CD4-positive, alpha-beta T cell (primary cell): ENCODE data around the gene FAM229A. TPM values are rescaled to one million over a fixed set of nuclear protein-coding genes. Genes with fewer than 3 reads are reported as not detected.

Source experiments
- ATAC-seq: fragments of 200-7000 bp; cut with Tn5 transposase; one replicate; pipeline ENCODE4 v1.10.0; 2022; ENCODE audit warnings: mild to moderate bottlenecking; ENCODE audit not compliant: poor library complexity
- CTCF ChIA-PET: fragments of 350-600 bp; sonication (Branson Sonifier 250); formaldehyde crosslinking; loops from one replicate; lab custom pipeline; 2021; ENCODE audit warnings: antibody characterized with exemption, inconsistent platforms; lab: Charles Lee
- POLR2A ChIA-PET: fragments of 350-600 bp; sonication (Branson Sonifier 250); formaldehyde crosslinking; loops from one replicate; lab custom pipeline; 2021; ENCODE audit warnings: antibody characterized with exemption, inconsistent platforms; lab: Charles Lee
- DNase-seq, 14 experiments: peaks; one replicate each; pipeline ENCODE4 v3.0.0-alpha.2; 2013 to 2020; ENCODE audit warnings: mixed read lengths in 2 of 14
- H3K27ac ChIP-seq, 2 donors: one replicate each; pipeline versions ENCODE4 v1.5.1 to v1.7.0; 2013; ENCODE audit warnings: low read length in 2 of 2, low read depth in 1 of 2, mild to moderate bottlenecking in 1 of 2
- H3K27me3 ChIP-seq, 2 experiments: 1 replicate in 1 of 2; 2 replicates in 1 of 2; pipeline versions ENCODE4 v1.6.1 to v1.7.0; 2013; ENCODE audit warnings: low read length in 2 of 2, control low read depth in 1 of 2, mild to moderate bottlenecking in 1 of 2, moderate library complexity in 1 of 2; ENCODE audit not compliant: insufficient read depth in 2 of 2, control insufficient read depth in 1 of 2
- H3K36me3 ChIP-seq: one replicate; pipeline ENCODE4 v1.6.1; 2013; ENCODE audit warnings: low read length, control low read depth; ENCODE audit not compliant: insufficient read depth
- H3K4me1 ChIP-seq: one replicate; pipeline ENCODE4 v1.6.1; 2013; ENCODE audit warnings: low read length, control low read depth; ENCODE audit not compliant: insufficient read depth
- H3K4me3 ChIP-seq: one replicate; pipeline ENCODE4 v1.5.1; 2013; ENCODE audit warnings: mild to moderate bottlenecking, low read length, moderate library complexity
- H3K9me3 ChIP-seq, 2 experiments: 1 replicate in 1 of 2; 2 replicates in 1 of 2; pipeline versions ENCODE4 v1.6.1 to v1.7.0; 2013; ENCODE audit warnings: low read length in 2 of 2, mild to moderate bottlenecking in 2 of 2, control low read depth in 1 of 2, moderate library complexity in 1 of 2; ENCODE audit not compliant: control insufficient read depth in 1 of 2, insufficient read depth in 1 of 2
- H3K27ac Mint-ChIP-seq: one replicate; pipeline ENCODE4 v1.8.0; 2020; ENCODE audit warnings: mixed read lengths
- H3K27me3 Mint-ChIP-seq: one replicate; pipeline ENCODE4 v1.8.0; 2021; ENCODE audit warnings: mixed read lengths
- H3K36me3 Mint-ChIP-seq: one replicate; pipeline ENCODE4 v1.8.0; 2021; ENCODE audit warnings: low read depth, mixed read lengths
- H3K4me1 Mint-ChIP-seq: one replicate; pipeline ENCODE4 v1.8.0; 2021; ENCODE audit warnings: low read depth, mixed read lengths
- H3K4me3 Mint-ChIP-seq: one replicate; pipeline ENCODE4 v1.8.0; 2020; ENCODE audit warnings: mild to moderate bottlenecking, mixed read lengths
- H3K9me3 Mint-ChIP-seq: one replicate; pipeline ENCODE4 v1.8.0; 2020; ENCODE audit warnings: mixed read lengths
- intact Hi-C, 2 experiments: fragments of 100-400 bp; cut with DNase I in 1 of 2; cut with micrococcal nuclease in 1 of 2; formaldehyde crosslinking; loops; one replicate each; pipeline versions ENCODE4 v1.15.1 to v1.9.0; 2023 to 2025; cut with DNase I, micrococcal nuclease
- total RNA-seq, 174 experiments: library from RNA in 2 of 174; stranded (reverse) in 2 of 174; gene quantifications; one replicate each; pipeline ENCODE4 v1.2.3 and lab custom pipeline; 2021 to 2026
- TF ChIP-seq, protein P1 (sequence below): fragments of 200-600 bp; IDR thresholded peaks from one replicate; pipeline ENCODE4 v1.8.0; 2022; ENCODE audit warnings: antibody characterized with exemption, mild to moderate bottlenecking

Gene FAM229A
- total RNA-seq, 2 experiments from 2014 or later: 38.0 to 38.6 TPM

DNA sequence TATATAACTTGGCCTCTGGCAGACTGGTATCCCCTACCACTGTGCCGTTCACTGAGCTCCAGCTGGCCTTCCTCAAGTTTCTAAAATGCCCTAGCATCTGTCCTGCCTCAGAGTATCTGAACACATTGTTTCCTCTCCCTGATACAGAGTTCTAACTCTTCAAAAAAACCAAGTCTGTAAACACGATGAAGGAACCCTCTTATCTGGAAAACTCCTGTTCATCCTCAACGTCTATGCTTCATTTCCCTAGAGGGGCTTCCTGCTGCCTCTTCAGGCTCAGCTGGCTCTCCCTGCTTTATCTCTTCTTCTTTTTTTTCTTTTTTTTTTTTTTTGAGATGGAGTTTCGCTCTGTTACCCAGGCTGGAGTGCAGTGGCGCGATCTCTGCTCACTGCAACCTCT is 26.4 kb upstream of the FAM229A start:
- Mint-ChIP-seq H3K4me1 (peaks cover 19% of the 10 kb centered on the region), H3K27ac (no peak overlapping the region), H3K36me3 (peaks cover 49% of the 10 kb centered on the region), H3K27me3 (no peaks in the 10 kb centered on the region), H3K9me3 (no peaks in the 10 kb centered on the region), H3K4me3 (no peak overlapping the region)
- ChIA-PET CTCF (no interaction called here), POLR2A (interaction anchor here (1.9 to 2.6 kb wide), 2 partner anchors 52 to 97 kb away, joined by 7 to 12 read pairs; partner anchors contain the start of genes HDAC1 and MARCKSL1)
- no peaks in the 10 kb centered on the region for H3K27me3 ChIP-seq
- no peaks in the 10 kb centered on the region for H3K9me3 ChIP-seq
- DNase-seq (no peak), ATAC-seq (no peak)
- H3K4me3 ChIP-seq: no peak overlapping the region
- H3K4me1 ChIP-seq: peaks cover 33% of the 10 kb centered on the region
- TF ChIP-seq, protein P1, sequence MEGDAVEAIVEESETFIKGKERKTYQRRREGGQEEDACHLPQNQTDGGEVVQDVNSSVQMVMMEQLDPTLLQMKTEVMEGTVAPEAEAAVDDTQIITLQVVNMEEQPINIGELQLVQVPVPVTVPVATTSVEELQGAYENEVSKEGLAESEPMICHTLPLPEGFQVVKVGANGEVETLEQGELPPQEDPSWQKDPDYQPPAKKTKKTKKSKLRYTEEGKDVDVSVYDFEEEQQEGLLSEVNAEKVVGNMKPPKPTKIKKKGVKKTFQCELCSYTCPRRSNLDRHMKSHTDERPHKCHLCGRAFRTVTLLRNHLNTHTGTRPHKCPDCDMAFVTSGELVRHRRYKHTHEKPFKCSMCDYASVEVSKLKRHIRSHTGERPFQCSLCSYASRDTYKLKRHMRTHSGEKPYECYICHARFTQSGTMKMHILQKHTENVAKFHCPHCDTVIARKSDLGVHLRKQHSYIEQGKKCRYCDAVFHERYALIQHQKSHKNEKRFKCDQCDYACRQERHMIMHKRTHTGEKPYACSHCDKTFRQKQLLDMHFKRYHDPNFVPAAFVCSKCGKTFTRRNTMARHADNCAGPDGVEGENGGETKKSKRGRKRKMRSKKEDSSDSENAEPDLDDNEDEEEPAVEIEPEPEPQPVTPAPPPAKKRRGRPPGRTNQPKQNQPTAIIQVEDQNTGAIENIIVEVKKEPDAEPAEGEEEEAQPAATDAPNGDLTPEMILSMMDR: no peak
- H3K27ac ChIP-seq: no peak overlapping the region
- intact Hi-C loops: no loop called here
- peaks cover 64% of the 10 kb centered on the region for H3K36me3 ChIP-seq

DNA sequence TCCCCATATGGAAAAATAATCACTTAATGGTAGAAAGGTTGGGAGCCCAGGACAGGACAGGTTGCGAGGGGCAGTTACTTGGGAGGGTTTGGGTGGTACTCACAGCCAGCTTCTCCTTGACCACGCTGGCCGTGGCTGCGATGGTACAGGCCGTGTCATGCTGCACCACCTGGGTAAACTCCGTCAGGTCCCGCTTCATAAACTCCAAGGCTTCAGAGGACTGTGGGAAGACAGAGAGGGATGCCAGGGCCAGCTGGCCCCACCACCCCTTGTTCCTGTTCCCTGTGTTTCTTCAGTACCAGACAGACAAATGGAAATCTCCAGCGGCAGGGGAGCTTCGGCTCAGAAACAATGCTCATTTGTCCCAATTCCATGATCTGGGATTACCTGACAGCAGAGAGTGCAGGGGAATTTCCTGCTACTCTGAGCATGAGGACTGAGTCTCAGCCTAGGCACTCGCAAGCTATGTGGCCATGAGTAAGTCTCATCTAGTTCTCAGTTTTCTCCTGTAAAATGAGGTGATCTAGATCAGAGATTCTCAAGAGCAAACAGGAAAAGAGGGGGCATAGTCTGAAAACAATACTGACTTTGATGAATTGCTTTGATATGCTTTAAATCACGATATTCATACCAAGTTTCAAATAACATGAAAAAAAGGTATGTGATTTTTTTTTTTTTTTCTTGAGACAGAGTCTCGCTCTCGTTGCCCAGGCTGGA is 24.5 kb upstream of the FAM229A start:
- no peaks in the 10 kb centered on the region for H3K27me3 Mint-ChIP-seq
- peaks cover 12% of the 10 kb centered on the region for H3K4me1 Mint-ChIP-seq
- intact Hi-C loops: no loop called here
- H3K36me3 ChIP-seq: peaks cover 82% of the 10 kb centered on the region
- ATAC-seq (peak; percentile 81), DNase-seq (no peak)
- H3K4me3 Mint-ChIP-seq: no peak overlapping the region
- TF ChIP-seq, protein P1: no peak
- no peaks in the 10 kb centered on the region for H3K9me3 ChIP-seq
- H3K27ac ChIP-seq: peak overlapping the region in 1 of 2 donors; percentile 5
- no peak overlapping the region for H3K4me3 ChIP-seq
- no peaks in the 10 kb centered on the region for H3K27me3 ChIP-seq
- no peak overlapping the region for H3K27ac Mint-ChIP-seq
- peaks cover 56% of the 10 kb centered on the region for H3K36me3 Mint-ChIP-seq
- H3K4me1 ChIP-seq: peaks cover 15% of the 10 kb centered on the region
- no peaks in the 10 kb centered on the region for H3K9me3 Mint-ChIP-seq
- POLR2A ChIA-PET: interaction anchor here (0.7 to 2.6 kb wide), 6 partner anchors 34 to 264 kb away, joined by 3 to 12 read pairs (median 4); partner anchors contain the start of genes HDAC1, MARCKSL1, RBBP4 and ZBTB8OS
- CTCF ChIA-PET: interaction anchor here (1.1 to 2.5 kb wide), 2 partner anchors 14 to 146 kb away, joined by 5 to 8 read pairs; no protein-coding TSS in a partner anchor

DNA sequence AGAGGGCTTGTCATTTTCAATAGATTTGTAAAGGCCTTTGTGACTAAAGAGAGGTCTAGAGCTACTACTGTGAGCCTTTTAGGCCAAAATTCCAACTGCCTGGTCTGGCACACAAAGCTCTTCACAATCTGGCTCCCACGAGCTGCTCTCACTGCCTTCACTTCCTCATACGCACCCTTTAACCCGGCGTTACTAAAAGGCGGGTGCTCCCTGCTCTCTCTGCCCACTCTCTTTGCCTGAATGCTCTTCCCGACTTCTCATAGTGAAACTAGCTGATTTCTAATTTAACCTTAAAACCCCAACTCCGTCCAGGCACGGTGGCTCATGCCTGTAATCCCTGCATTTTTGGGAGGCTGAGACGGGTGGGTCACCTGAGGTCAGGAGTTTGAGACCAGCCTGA is 17.8 kb upstream of the FAM229A start:
- no peaks in the 10 kb centered on the region for H3K9me3 Mint-ChIP-seq
- no peak for DNase-seq
- ATAC-seq: no peak
- intact Hi-C loops: no loop called here
- Histone ChIP-seq H3K27ac (no peak overlapping the region), H3K4me3 (no peak overlapping the region), H3K27me3 (no peaks in the 10 kb centered on the region), H3K36me3 (peaks cover 96% of the 10 kb centered on the region), H3K9me3 (no peaks in the 10 kb centered on the region), H3K4me1 (no peaks in the 10 kb centered on the region)
- H3K27ac Mint-ChIP-seq: no peak overlapping the region
- no peaks in the 10 kb centered on the region for H3K27me3 Mint-ChIP-seq
- ChIA-PET POLR2A (interaction anchor here (1.2 kb wide), 1 partner anchor 14 kb away, joined by 6 read pairs; the partner anchor contains the start of gene BSDC1), CTCF (no interaction called here)
- H3K4me1 Mint-ChIP-seq: peaks cover 1% of the 10 kb centered on the region
- H3K4me3 Mint-ChIP-seq: no peak overlapping the region
- H3K36me3 Mint-ChIP-seq: peaks cover 97% of the 10 kb centered on the region
- TF ChIP-seq, protein P1: no peak
